ENCODE data around the gene UBASH3B. TPM values are rescaled to one million over a fixed set of nuclear protein-coding genes. Genes with fewer than 3 reads are reported as not detected.

UBASH3B gene
- total and polyA plus RNA-seq, 2 of the 13 experiments (the other 11 are each of a cell fraction or from before 2014, with no cell fraction given), result 4.4 to 7.6 TPM

GRCh38 chr11:122764371-122765090, 109.0 kb downstream of the UBASH3B start (continued):
- TF ChIP-seq ZNF580 (CRISPR knock-in tag; IDR thresholded peaks at IDR 0.05; ENCODE audit: borderline replicate concordance, low read depth), result no peak
- no peak for TF ChIP-seq ZNF652 (CRISPR knock-in tag; IDR thresholded peaks at IDR 0.05; ENCODE audit: borderline replicate concordance, low read depth)
- no peak for TF ChIP-seq HOXA9 (CRISPR knock-in tag; IDR thresholded peaks at IDR 0.05; ENCODE audit: borderline replicate concordance)
- no peak for TF ChIP-seq ZNF576 (CRISPR knock-in tag; IDR thresholded peaks at IDR 0.05)
- TF ChIP-seq POLR2AphosphoS2 (IDR thresholded peaks at IDR 0.05; ENCODE audit: low read depth, low read length), result no peak
- no peak for TF ChIP-seq ZNF550 (CRISPR knock-in tag; IDR thresholded peaks at IDR 0.05; ENCODE audit: borderline replicate concordance)
- no peak for TF ChIP-seq CEBPB (IDR thresholded peaks at IDR 0.05; ENCODE audit: borderline replicate concordance, low read depth, low read length)

GRCh38 chr11:122765487-122766131, 110.1 kb downstream of the UBASH3B start:
- ChIA-PET POLR2A (no interaction called here), CTCF (ENCODE audit: low intra/inter-chr PET ratio, low total read pairs) (no interaction called here)
- in situ Hi-C loops (cut with HindIII; ENCODE audit: extremely low pct_ligation_motif_present, low pct_unique_long_range_greater_than_20kb) (no loop called here), intact Hi-C loops (cut with micrococcal nuclease; ENCODE audit: unreplicated experiment) (no loop called here)
- no TSS peak for BruUV-seq (replicated peaks)
- Histone ChIP-seq H3K4me3 (replicated peaks in 1 of 3; ENCODE audit: insufficient read depth in 1 of 3, low read depth in 2 of 3, low read length in 3 of 3) (no peak overlapping the region), H3K9ac (ENCODE audit: insufficient read depth, low read depth, low read length) (no peak overlapping the region), H3K79me2 (ENCODE audit: insufficient read depth, low read length) (no peaks in the 10 kb centered on the region), H3K4me2 (ENCODE audit: low read depth, low read length) (no peak overlapping the region), H3K4me1 (ENCODE audit: insufficient read depth, low read length) (no peaks in the 10 kb centered on the region), H3K36me3 (replicated peaks in 1 of 2; ENCODE audit: control insufficient read depth in 1 of 2, insufficient read depth in 2 of 2, low read length in 2 of 2) (no peaks in the 10 kb centered on the region), H3K9me3 (ENCODE audit: low read length) (no peaks in the 10 kb centered on the region), H4K20me1 (ENCODE audit: insufficient read depth, low read length) (no peaks in the 10 kb centered on the region), H2AFZ (ENCODE audit: low read length) (no peak overlapping the region), H3K27me3 (ENCODE audit: control insufficient read depth in 1 of 2, insufficient read depth in 2 of 2, low read length in 2 of 2) (no peaks in the 10 kb centered on the region), H3K27ac (ENCODE audit: extremely low read length, insufficient read depth, low read length) (no peak overlapping the region)
- 92% methylated on average over 4 of the region's 4 CpGs for WGBS (ENCODE audit: low lambda C conversion rate)
- FAIRE-seq (no peak), DNase-seq (ENCODE audit: low spot score) (no peak), ATAC-seq (no peak)
- TF ChIP-seq CSRNP1 (CRISPR knock-in tag; IDR thresholded peaks at IDR 0.05) (no peak), HDAC1 (CRISPR knock-in tag; IDR thresholded peaks at IDR 0.05) (no peak), RFXANK (CRISPR knock-in tag; IDR thresholded peaks at IDR 0.05) (no peak), KLF16 (CRISPR knock-in tag; IDR thresholded peaks at IDR 0.05) (no peak), ZNF142 (CRISPR knock-in tag; IDR thresholded peaks at IDR 0.05) (no peak), ZNF691 (CRISPR knock-in tag; IDR thresholded peaks at IDR 0.05; ENCODE audit: borderline replicate concordance, low read depth) (no peak)

Data from HepG2 (cell line).